Osteoblast (primary cell): Measurements from ENCODE around the gene RPL38. TPM values are rescaled to one million over a fixed set of nuclear protein-coding genes. Genes with fewer than 3 reads are reported as not detected.

Source experiments
- DNase-seq: peaks from one replicate; pipeline ENCODE4 v3.0.0; 2011; ENCODE audit warnings: low spot score, mixed read lengths; ENCODE audit not compliant: insufficient read length; ENCODE audit errors: missing footprints
- H2AFZ ChIP-seq: 2 replicates; pipeline ENCODE4 v1.6.0; 2011; ENCODE audit warnings: mild to moderate bottlenecking, low read length
- H3K27ac ChIP-seq: 2 replicates; pipeline ENCODE4 v1.5.1; 2011; ENCODE audit warnings: mild to moderate bottlenecking, low read depth, low read length, moderate library complexity
- H3K27me3 ChIP-seq: 2 replicates; pipeline ENCODE4 v1.6.0; 2012; ENCODE audit warnings: mild to moderate bottlenecking, control low read depth, inconsistent platforms, low read length, moderate library complexity; ENCODE audit not compliant: insufficient read depth
- H3K36me3 ChIP-seq: 2 replicates; pipeline ENCODE4 v1.5.1; 2011; ENCODE audit warnings: mild to moderate bottlenecking, low read length, control low read depth, moderate library complexity; ENCODE audit not compliant: insufficient read depth
- H3K4me1 ChIP-seq: 2 replicates; pipeline ENCODE4 v1.5.1; 2011; ENCODE audit warnings: mild to moderate bottlenecking, low read length, control low read depth, moderate library complexity; ENCODE audit not compliant: insufficient read depth
- H3K4me2 ChIP-seq: 2 replicates; pipeline ENCODE4 v1.6.0; 2011; ENCODE audit warnings: mild to moderate bottlenecking, low read length; ENCODE audit not compliant: insufficient read depth
- H3K4me3 ChIP-seq: fragments of 200-600 bp; sonication (generic); 3 replicates; pipeline ENCODE4 v1.5.1; 2012; ENCODE audit warnings: mild to moderate bottlenecking, low read length, inconsistent platforms; ENCODE audit not compliant: insufficient read depth
- H3K79me2 ChIP-seq: 2 replicates; pipeline ENCODE4 v1.6.0; 2012; ENCODE audit warnings: mild to moderate bottlenecking, low read length, control low read depth, inconsistent platforms; ENCODE audit not compliant: insufficient read depth
- H3K9me3 ChIP-seq: 2 replicates; pipeline ENCODE4 v1.5.1; 2011; ENCODE audit warnings: low read depth, low read length, control low read depth
- H4K20me1 ChIP-seq: 2 replicates; pipeline ENCODE4 v1.6.0; 2012; ENCODE audit warnings: mild to moderate bottlenecking, low read length, control low read depth; ENCODE audit not compliant: insufficient read depth
- total RNA-seq: library from RNA; depleted of rRNA; stranded (reverse); fragments of >200 nt; gene quantifications from 2 replicates; pipeline ENCODE4 v1.2.3, GENCODE V29; 2012
- TF ChIP-seq, protein P1 (sequence below): IDR thresholded peaks from 2 replicates; pipeline ENCODE4 v1.5.1; 2011; ENCODE audit warnings: mild to moderate bottlenecking, low read depth, low read length, moderate library complexity; ENCODE audit errors: extremely low read depth

RPL38 gene
- total RNA-seq, 1 donor: 470 TPM

GRCh38 chr17:74179576-74179975 lies 23.9 kb upstream of the RPL38 start:
- TF ChIP-seq, protein P1, sequence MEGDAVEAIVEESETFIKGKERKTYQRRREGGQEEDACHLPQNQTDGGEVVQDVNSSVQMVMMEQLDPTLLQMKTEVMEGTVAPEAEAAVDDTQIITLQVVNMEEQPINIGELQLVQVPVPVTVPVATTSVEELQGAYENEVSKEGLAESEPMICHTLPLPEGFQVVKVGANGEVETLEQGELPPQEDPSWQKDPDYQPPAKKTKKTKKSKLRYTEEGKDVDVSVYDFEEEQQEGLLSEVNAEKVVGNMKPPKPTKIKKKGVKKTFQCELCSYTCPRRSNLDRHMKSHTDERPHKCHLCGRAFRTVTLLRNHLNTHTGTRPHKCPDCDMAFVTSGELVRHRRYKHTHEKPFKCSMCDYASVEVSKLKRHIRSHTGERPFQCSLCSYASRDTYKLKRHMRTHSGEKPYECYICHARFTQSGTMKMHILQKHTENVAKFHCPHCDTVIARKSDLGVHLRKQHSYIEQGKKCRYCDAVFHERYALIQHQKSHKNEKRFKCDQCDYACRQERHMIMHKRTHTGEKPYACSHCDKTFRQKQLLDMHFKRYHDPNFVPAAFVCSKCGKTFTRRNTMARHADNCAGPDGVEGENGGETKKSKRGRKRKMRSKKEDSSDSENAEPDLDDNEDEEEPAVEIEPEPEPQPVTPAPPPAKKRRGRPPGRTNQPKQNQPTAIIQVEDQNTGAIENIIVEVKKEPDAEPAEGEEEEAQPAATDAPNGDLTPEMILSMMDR: no peak
- Histone ChIP-seq H3K27me3 (peaks cover 7% of the 10 kb centered on the region), H4K20me1 (no peaks in the 10 kb centered on the region), H3K79me2 (no peaks in the 10 kb centered on the region), H2AFZ (no peak overlapping the region), H3K4me3 (no peak overlapping the region), H3K36me3 (no peaks in the 10 kb centered on the region), H3K4me2 (no peak overlapping the region), H3K9me3 (no peaks in the 10 kb centered on the region), H3K4me1 (no peaks in the 10 kb centered on the region), H3K27ac (no peak overlapping the region)
- DNase-seq: no peak

DNA sequence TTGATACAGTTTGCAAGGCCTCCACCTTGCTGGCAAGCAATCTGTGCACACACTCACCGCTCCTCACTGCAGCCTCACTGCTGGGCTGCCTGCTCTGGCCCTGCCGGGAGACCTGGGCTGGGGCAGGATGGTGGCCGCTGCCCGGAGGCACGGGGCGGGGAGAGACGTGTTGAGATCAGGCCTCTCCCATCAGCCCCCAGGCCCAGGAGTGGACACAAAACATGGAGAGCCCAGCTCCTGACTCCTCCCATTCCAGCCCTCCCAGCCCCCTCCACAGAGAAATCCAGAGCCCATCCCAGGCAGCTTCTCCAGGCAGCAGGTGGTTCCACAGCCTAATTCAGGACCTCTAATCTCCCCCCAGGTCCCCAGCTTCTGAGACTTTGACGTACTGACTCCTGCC lies 23.1 kb upstream of the RPL38 start:
- TF ChIP-seq, protein P1: no peak
- no peak overlapping the region for H3K4me3 ChIP-seq
- H3K36me3 ChIP-seq: no peaks in the 10 kb centered on the region
- no peaks in the 10 kb centered on the region for H4K20me1 ChIP-seq
- H3K79me2 ChIP-seq: no peaks in the 10 kb centered on the region
- no peak overlapping the region for H3K27ac ChIP-seq
- H3K9me3 ChIP-seq: no peaks in the 10 kb centered on the region
- no peaks in the 10 kb centered on the region for H3K27me3 ChIP-seq
- H3K4me1 ChIP-seq: no peaks in the 10 kb centered on the region
- DNase-seq: peak; percentile 41
- no peak overlapping the region for H3K4me2 ChIP-seq
- H2AFZ ChIP-seq: no peak overlapping the region

- H3K36me3 ChIP-seq: no peaks in the 10 kb centered on the region
- H3K4me2 ChIP-seq: no peak overlapping the region
- no peaks in the 10 kb centered on the region for H3K27me3 ChIP-seq
- no peak overlapping the region for H3K4me3 ChIP-seq
- TF ChIP-seq, protein P1: no peak
- H3K9me3 ChIP-seq: no peaks in the 10 kb centered on the region
- DNase-seq: no peak
- no peak overlapping the region for H2AFZ ChIP-seq
- no peaks in the 10 kb centered on the region for H4K20me1 ChIP-seq
- H3K27ac ChIP-seq: no peak overlapping the region
- H3K79me2 ChIP-seq: no peaks in the 10 kb centered on the region
- no peaks in the 10 kb centered on the region for H3K4me1 ChIP-seq
Measured at GRCh38 chr17:74181341-74181740, 22.1 kb upstream of the RPL38 start.

DNA sequence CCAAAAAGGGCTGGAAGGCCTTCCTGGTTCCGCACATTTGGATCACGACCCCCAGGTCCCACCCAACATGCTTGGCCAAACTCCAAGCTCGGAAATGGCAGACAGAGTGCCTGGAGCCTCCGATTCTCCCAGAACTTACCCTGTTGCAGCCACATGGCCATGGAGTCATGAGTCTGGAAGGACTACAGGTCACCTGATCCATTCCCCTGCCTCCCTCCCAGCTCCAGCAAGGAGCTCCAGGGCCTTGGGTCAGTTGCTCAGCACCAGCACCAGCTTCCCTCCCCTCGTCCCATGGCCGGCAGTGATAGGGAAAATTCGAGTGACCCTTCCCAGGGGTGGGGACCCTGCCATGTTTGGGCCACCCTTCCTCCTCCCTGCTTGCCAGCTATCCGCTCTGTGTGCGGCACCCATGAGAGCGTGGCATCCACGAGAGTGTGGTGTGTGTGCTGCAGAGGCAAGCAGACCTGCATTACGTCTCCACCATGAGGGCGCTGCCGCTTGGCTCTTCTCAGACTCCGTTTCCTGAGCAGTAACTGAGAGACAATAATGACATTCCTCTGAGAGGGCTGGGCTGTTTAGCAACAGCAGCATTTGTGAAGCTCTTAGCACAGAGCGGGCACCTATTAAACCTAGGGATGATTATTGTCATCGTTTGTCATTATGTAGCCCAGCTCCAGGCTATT lies 21.3 kb upstream of the RPL38 start:
- H2AFZ ChIP-seq: no peak overlapping the region
- H3K27ac ChIP-seq: no peak overlapping the region
- no peaks in the 10 kb centered on the region for H3K36me3 ChIP-seq
- no peaks in the 10 kb centered on the region for H3K79me2 ChIP-seq
- no peaks in the 10 kb centered on the region for H3K4me1 ChIP-seq
- no peaks in the 10 kb centered on the region for H3K9me3 ChIP-seq
- no peaks in the 10 kb centered on the region for H4K20me1 ChIP-seq
- no peak overlapping the region for H3K4me3 ChIP-seq
- no peak overlapping the region for H3K4me2 ChIP-seq
- TF ChIP-seq, protein P1: no peak
- no peaks in the 10 kb centered on the region for H3K27me3 ChIP-seq
- peak; percentile 11 for DNase-seq
